CD4-positive, CD25-positive, alpha-beta regulatory T cell (primary cell): ENCODE results near the gene SMIM36. TPM values are rescaled to one million over a fixed set of nuclear protein-coding genes. Genes with fewer than 3 reads are reported as not detected.

Experiments used
- ATAC-seq, 2 donors: fragments of 150-1000 bp; cut with Tn5 transposase; one replicate each; pipeline ENCODE4 v1.10.0; 2021; ENCODE audit warnings: low read depth in 2 of 2, moderate number of reproducible peaks in 2 of 2, moderate library complexity in 1 of 2
- DNase-seq, 3 donors: peaks; one replicate each; pipeline versions ENCODE4 v3.0.0 to v3.0.0-alpha.2; 2012 to 2022; ENCODE audit warnings: mixed read lengths in 1 of 3
- H3K27ac ChIP-seq: one replicate; pipeline ENCODE4 v1.7.0; 2013; ENCODE audit warnings: mild to moderate bottlenecking, low read length; ENCODE audit not compliant: insufficient read depth, poor library complexity, severe bottlenecking
- H3K27me3 ChIP-seq: one replicate; pipeline ENCODE4 v1.7.0; 2013; ENCODE audit warnings: low read length; ENCODE audit not compliant: control insufficient read depth, insufficient read depth
- H3K36me3 ChIP-seq: one replicate; pipeline ENCODE4 v1.7.0; 2013; ENCODE audit warnings: mild to moderate bottlenecking, low read length, moderate library complexity; ENCODE audit not compliant: control insufficient read depth, insufficient read depth
- H3K4me1 ChIP-seq: 2 replicates; pipeline ENCODE4 v1.7.0; 2013; ENCODE audit warnings: mild to moderate bottlenecking, low read length; ENCODE audit not compliant: insufficient read depth, control insufficient read depth, poor library complexity, severe bottlenecking
- H3K4me3 ChIP-seq: one replicate; pipeline ENCODE4 v1.7.0; 2013; ENCODE audit warnings: low read depth, mild to moderate bottlenecking, low read length, moderate library complexity
- H3K9me3 ChIP-seq, 2 experiments: 1 replicate in 1 of 2; 2 replicates in 1 of 2; pipeline ENCODE4 v1.7.0; 2013; ENCODE audit warnings: low read length in 2 of 2, mild to moderate bottlenecking in 1 of 2, moderate library complexity in 1 of 2; ENCODE audit not compliant: control insufficient read depth in 2 of 2
- H3K27ac Mint-ChIP-seq, 3 donors: one replicate each; pipeline ENCODE4 v1.8.0; 2020 to 2022; ENCODE audit warnings: mild to moderate bottlenecking in 3 of 3, mixed read lengths in 3 of 3, moderate library complexity in 2 of 3
- H3K27me3 Mint-ChIP-seq: one replicate; pipeline ENCODE4 v1.8.0; 2022; ENCODE audit warnings: mild to moderate bottlenecking, mixed read lengths
- H3K36me3 Mint-ChIP-seq: one replicate; pipeline ENCODE4 v1.8.0; 2020; ENCODE audit warnings: mixed read lengths
- H3K4me1 Mint-ChIP-seq, 4 donors: one replicate each; pipeline ENCODE4 v1.8.0; 2020 to 2022; ENCODE audit warnings: mixed read lengths in 4 of 4, mild to moderate bottlenecking in 1 of 4
- H3K4me3 Mint-ChIP-seq, 4 donors: one replicate each; pipeline ENCODE4 v1.8.0; 2020 to 2022; ENCODE audit warnings: mild to moderate bottlenecking in 4 of 4, mixed read lengths in 4 of 4, moderate library complexity in 3 of 4
- H3K9me3 Mint-ChIP-seq, 7 donors: one replicate each; pipeline ENCODE4 v1.8.0; 2020 to 2022; ENCODE audit warnings: mixed read lengths in 7 of 7, mild to moderate bottlenecking in 3 of 7, moderate library complexity in 2 of 7
- polyA plus RNA-seq, 4 donors: library from polyadenylated mRNA; unstranded; fragments of 300-500 nt; fragmentation: Illumina TruSeq; gene quantifications; one replicate each; pipeline ENCODE4 v1.2.3, GENCODE V29; 2021
- total RNA-seq: library from RNA; stranded (reverse); gene quantifications from one replicate; pipeline ENCODE4 v1.2.3, GENCODE V29; 2022

The SMIM36 gene
- total and polyA plus RNA-seq, 5 donors from 2014 or later = not detected

DNA sequence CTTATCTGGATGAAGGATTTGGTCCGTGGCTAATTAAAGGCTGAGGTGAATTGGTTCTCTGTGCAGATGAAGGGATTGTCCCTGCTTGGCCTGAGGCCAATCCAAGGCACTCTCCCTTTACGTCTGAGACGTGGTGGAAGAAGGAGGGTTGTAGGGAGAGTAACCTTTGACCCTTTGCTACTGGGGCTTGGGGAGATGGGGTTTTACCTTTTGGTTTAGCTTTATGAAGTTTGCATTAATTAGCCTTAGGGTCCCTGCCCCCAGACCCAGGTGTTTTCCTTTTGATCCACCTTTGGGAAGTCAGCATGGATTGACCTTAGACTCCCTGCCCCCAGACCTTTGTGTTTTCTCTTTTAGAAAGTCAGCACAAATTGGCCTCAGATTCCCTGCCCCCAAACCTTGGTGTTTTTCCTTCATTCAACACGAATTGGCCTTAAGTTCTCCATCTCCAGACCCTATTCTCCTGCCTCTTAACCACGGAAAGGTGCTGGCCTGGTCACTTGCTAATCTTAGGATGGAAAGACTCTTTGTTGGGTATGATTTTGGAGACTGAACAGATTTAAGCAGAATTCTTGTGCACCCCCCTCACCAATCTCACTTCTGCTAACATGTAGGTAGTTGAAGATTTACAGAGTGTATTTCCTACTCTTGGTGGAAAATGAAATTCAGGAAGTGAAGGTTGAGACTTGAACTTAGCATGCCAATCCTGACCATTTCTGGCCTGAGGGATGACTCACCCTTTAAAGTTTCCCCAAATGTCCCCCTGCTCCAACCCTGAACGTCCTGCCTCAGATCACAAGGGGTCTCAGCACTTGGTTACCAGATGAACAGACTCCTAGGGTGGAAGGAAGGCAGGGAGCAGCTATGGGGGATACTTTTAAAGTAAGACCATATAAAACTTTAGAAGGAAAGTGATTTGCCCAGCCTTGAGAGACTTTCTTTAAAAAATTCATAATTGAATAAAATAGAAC is 66.5 kb downstream of the SMIM36 start:
- DNase-seq (no peak), ATAC-seq (no peak)
- H3K27me3 ChIP-seq = peaks cover 3% of the 10 kb centered on the region
- no peaks in the 10 kb centered on the region for H3K4me1 ChIP-seq
- no peaks in the 10 kb centered on the region for H3K9me3 ChIP-seq
- no peaks in the 10 kb centered on the region for H3K4me1 Mint-ChIP-seq
- no peaks in the 10 kb centered on the region for H3K36me3 ChIP-seq
- H3K27ac ChIP-seq = no peak overlapping the region
- no peaks in the 10 kb centered on the region for H3K36me3 Mint-ChIP-seq
- H3K4me3 ChIP-seq = no peak overlapping the region
- no peaks in the 10 kb centered on the region for H3K9me3 Mint-ChIP-seq
- H3K27ac Mint-ChIP-seq = no peak overlapping the region
- H3K4me3 Mint-ChIP-seq = no peak overlapping the region
- peaks cover 4% of the 10 kb centered on the region for H3K27me3 Mint-ChIP-seq

DNA sequence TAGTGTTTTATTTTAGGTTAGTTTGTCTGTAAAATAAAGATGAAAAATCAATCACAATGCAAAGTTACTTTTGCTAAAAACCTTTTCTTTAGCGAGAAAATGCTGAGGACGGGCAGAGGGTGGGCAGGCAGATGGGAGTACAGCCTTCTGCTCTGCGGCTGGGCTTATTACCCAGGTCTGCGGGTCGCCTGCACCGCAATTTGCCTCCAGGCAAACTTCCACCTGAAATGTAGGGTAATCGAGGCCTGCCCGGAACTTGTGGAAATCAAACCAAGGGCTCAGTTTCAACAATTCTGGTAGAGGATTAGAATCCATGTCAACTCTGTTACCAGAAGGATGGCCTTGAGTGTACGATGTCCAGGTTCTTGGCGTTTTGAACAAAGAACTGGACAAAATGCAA is 67.3 kb downstream of the SMIM36 start:
- no peaks in the 10 kb centered on the region for H3K9me3 Mint-ChIP-seq
- no peaks in the 10 kb centered on the region for H3K27me3 Mint-ChIP-seq
- H3K36me3 ChIP-seq = no peaks in the 10 kb centered on the region
- no peaks in the 10 kb centered on the region for H3K36me3 Mint-ChIP-seq
- H3K4me1 ChIP-seq = no peaks in the 10 kb centered on the region
- no peak for ATAC-seq
- no peak for DNase-seq
- no peak overlapping the region for H3K4me3 Mint-ChIP-seq
- no peak overlapping the region for H3K4me3 ChIP-seq
- H3K27ac ChIP-seq = no peak overlapping the region
- no peak overlapping the region for H3K27ac Mint-ChIP-seq
- peaks cover 3% of the 10 kb centered on the region for H3K27me3 ChIP-seq
- no peaks in the 10 kb centered on the region for H3K4me1 Mint-ChIP-seq
- H3K9me3 ChIP-seq = no peaks in the 10 kb centered on the region

DNA sequence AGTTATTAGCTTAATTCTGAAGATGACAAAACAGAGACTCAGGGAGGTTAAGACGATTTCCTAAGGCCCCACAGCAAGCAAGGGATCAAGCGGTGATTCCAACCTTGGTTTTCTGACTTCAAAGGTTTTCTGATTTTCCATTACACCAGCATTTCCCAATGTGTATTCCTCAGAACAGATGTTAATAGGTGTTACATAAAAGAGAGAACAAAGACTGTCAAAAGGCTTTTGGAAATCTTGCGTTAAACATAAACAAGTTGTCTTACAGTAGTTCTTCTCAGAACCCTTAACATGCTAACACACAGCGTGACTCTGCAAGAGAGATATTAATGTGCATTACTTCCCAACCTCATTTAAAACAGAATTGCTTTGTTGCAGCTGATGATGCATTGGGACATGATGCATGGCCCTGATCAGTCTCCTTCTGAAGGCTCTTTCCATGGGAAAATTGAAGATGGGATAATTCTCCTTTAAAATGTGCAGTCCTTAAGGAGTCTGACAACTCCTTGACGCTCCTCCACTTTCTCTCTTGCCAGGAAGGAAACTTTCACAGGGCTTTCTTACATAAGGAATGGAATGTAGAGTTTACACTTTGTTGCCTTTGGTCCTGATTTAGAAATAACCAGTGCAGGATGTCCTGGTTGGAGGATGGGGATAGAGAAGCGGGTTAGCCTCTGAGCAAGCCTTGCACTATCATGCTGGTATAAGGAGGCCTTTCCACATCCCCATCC is 68.1 kb downstream of the SMIM36 start:
- Histone ChIP-seq H3K9me3 (no peaks in the 10 kb centered on the region), H3K27me3 (peaks cover 3% of the 10 kb centered on the region), H3K4me3 (no peak overlapping the region), H3K27ac (no peak overlapping the region), H3K36me3 (no peaks in the 10 kb centered on the region), H3K4me1 (no peaks in the 10 kb centered on the region)
- H3K9me3 Mint-ChIP-seq = peaks cover 0 to 1% (median 0%) of the 10 kb centered on the region in 7 donors
- peaks cover 3% of the 10 kb centered on the region for H3K27me3 Mint-ChIP-seq
- H3K27ac Mint-ChIP-seq = no peak overlapping the region
- no peaks in the 10 kb centered on the region for H3K4me1 Mint-ChIP-seq
- ATAC-seq (no peak), DNase-seq (no peak)
- H3K4me3 Mint-ChIP-seq = no peak overlapping the region
- no peaks in the 10 kb centered on the region for H3K36me3 Mint-ChIP-seq

DNA sequence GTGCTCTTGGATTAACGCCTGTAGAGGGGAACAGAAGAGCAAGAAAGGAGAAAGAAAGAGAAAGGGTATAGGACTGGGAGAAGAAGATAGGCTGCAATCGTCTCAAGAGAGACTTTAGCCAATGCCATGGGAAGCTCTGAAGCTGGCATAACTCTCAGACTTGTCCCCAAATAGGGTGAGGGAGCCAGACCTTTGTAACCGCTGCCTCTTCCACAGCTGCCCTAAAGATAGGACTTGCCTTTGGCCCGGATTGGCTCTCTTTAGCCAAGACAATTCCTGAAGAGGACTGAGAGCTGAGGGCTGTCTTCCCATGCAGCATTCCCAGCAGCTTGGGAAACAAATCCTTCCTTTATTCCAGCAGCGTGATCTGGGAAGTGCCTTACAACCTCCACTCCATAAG is 68.8 kb downstream of the SMIM36 start:
- Histone ChIP-seq H3K4me3 (no peak overlapping the region), H3K9me3 (no peaks in the 10 kb centered on the region), H3K4me1 (no peaks in the 10 kb centered on the region), H3K27me3 (peaks cover 3% of the 10 kb centered on the region), H3K36me3 (no peaks in the 10 kb centered on the region), H3K27ac (no peak overlapping the region)
- Mint-ChIP-seq H3K9me3 (peaks cover 0 to 2% (median 0%) of the 10 kb centered on the region in 7 donors), H3K4me3 (no peak overlapping the region), H3K27ac (no peak overlapping the region), H3K27me3 (peaks cover 5% of the 10 kb centered on the region), H3K4me1 (no peaks in the 10 kb centered on the region), H3K36me3 (no peaks in the 10 kb centered on the region)
- ATAC-seq (no peak), DNase-seq (no peak)

DNA sequence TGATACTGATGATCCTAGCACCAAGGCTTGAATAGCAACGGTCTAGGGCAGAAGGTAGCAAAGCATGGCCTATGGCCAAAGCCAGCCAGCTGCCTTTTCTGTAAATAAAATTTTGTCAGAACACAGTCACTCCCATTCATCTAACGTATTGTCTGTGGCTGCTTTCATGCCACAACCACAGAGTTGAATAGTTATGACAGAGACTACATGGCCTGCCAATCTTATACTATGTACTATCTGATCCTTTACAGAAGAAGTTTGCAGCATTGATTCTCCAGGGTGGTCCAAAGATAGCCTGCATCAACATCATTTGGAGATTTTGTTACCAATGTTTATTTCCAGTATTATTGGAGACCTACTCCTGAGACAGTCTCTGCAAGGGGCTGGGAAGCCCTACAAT is 69.7 kb downstream of the SMIM36 start:
- H3K36me3 Mint-ChIP-seq = no peaks in the 10 kb centered on the region

DNA sequence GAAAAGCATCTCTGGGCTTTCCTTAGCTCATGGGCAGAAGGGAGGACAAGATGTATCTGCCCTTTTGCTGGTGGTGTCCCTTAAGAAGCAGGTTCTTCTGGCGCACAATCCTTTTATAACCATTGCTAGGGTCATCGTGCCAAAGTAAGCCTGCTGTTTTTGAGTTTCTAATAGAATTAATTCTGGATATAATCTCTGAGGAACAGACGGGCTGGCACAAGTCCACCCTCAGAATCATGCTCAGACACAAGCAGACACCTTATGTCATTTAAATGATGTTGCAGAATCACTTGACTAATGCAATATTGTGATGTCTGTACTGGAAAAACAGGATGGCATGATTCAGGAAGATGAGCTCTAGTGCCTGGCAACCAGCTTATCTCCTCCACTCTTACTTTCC is 70.9 kb downstream of the SMIM36 start:
- no peaks in the 10 kb centered on the region for H3K4me1 ChIP-seq
- H3K36me3 Mint-ChIP-seq = no peaks in the 10 kb centered on the region
- H3K27ac ChIP-seq = no peak overlapping the region
- H3K27me3 ChIP-seq = peaks cover 3% of the 10 kb centered on the region
- no peaks in the 10 kb centered on the region for H3K4me1 Mint-ChIP-seq
- ATAC-seq (no peak), DNase-seq (no peak)
- no peak overlapping the region for H3K4me3 Mint-ChIP-seq
- no peaks in the 10 kb centered on the region for H3K9me3 ChIP-seq
- no peak overlapping the region for H3K27ac Mint-ChIP-seq
- no peak overlapping the region for H3K4me3 ChIP-seq
- H3K27me3 Mint-ChIP-seq = peaks cover 9% of the 10 kb centered on the region
- peaks cover 0 to 2% (median 0%) of the 10 kb centered on the region in 7 donors for H3K9me3 Mint-ChIP-seq
- H3K36me3 ChIP-seq = no peaks in the 10 kb centered on the region

More for the DNA sequence above, 69.7 kb downstream of the SMIM36 start:
- no peak for DNase-seq
- no peak overlapping the region for H3K27ac Mint-ChIP-seq
- Histone ChIP-seq H3K27ac (no peak overlapping the region), H3K9me3 (no peaks in the 10 kb centered on the region), H3K36me3 (no peaks in the 10 kb centered on the region), H3K4me3 (no peak overlapping the region), H3K27me3 (peaks cover 3% of the 10 kb centered on the region), H3K4me1 (no peaks in the 10 kb centered on the region)
- no peak for ATAC-seq
- H3K4me3 Mint-ChIP-seq = no peak overlapping the region
- no peaks in the 10 kb centered on the region for H3K4me1 Mint-ChIP-seq
- H3K27me3 Mint-ChIP-seq = peaks cover 5% of the 10 kb centered on the region
- peaks cover 0 to 2% (median 0%) of the 10 kb centered on the region in 7 donors for H3K9me3 Mint-ChIP-seq

DNA sequence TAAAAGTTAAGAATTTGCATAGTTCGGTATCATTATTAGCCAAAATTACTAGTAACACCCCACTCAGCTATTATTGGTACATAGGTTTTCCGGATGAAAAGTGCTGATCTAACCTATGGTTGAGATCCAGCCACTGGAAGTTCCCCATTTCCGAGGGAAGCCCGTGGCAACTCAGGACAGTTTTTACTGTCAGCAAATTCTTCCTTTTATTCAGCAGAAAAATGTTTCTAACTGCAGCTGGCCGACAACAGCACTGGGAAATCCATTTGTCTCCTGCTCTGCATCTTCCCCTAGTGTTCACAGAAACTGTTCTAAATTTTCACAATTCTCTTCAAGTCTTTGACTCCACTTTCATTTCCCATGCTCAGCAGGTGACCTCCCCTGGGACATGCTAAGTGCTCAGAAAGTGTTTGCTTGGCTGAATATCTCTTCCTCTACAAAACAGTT is 74.1 kb downstream of the SMIM36 start:
- Mint-ChIP-seq H3K9me3 (peaks cover 0 to 2% (median 0%) of the 10 kb centered on the region in 7 donors), H3K27ac (no peak overlapping the region), H3K4me1 (peaks cover 5 to 15% (median 10%) of the 10 kb centered on the region in 4 donors), H3K27me3 (peaks cover 14% of the 10 kb centered on the region), H3K4me3 (no peak overlapping the region), H3K36me3 (no peaks in the 10 kb centered on the region)
- Histone ChIP-seq H3K27ac (no peak overlapping the region), H3K4me1 (no peaks in the 10 kb centered on the region), H3K4me3 (no peak overlapping the region), H3K36me3 (no peaks in the 10 kb centered on the region), H3K9me3 (no peaks in the 10 kb centered on the region), H3K27me3 (peaks cover 3% of the 10 kb centered on the region)
- DNase-seq (no peak), ATAC-seq (no peak)
